Activated naive CD4-positive, alpha-beta T cell (primary cell): ENCODE measurements around the gene SYN1.

Experiments
- DNase-seq, 4 experiments: peaks; one replicate each; lab custom pipeline; 2025; lab: John Stamatoyannopoulos, UW

SYN1 gene

DNA sequence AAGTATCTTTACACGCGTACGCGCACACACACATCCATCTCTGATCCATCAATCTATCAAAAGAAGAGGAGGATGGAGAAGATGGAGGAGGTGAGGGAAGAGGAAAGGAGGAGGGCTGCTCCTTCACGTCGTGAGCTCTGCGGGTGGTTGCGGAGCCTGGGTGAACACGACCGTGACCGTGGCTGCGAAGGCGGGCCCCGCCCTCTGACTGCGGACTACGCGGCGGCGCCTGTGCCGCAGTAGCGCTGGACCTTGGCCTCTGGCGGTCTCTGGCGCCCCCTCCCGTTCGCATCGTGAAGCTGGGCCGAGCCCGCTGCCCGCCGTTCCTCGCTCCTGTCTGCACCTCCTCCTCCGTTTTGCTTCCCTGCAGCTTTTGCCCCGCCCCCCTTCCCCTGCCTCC, 96.4 kb downstream of the SYN1 start:
- DNase-seq = peak; percentile 40 to 72 (median 56)
